CD14-positive monocyte (primary cell): ENCODE results near the gene RHOBTB1. TPM values are rescaled to one million over a fixed set of nuclear protein-coding genes. Genes with fewer than 3 reads are reported as not detected.
A peak's percentile ranks its signal among the peaks of the same experiment; 100 is the strongest.

ENCODE experiments used
- DNase-seq, 3 donors: peaks; one replicate each; pipeline ENCODE4 v3.0.0-alpha.2; 2011 to 2022
- H2AFZ ChIP-seq: 2 replicates; pipeline ENCODE4 v1.6.0; 2012; ENCODE audit warnings: mild to moderate bottlenecking, low read depth, low read length, inconsistent platforms; ENCODE audit not compliant: insufficient read depth, poor library complexity, severe bottlenecking
- H3K27ac ChIP-seq, 2 donors: 1 replicate in 1 of 2; 2 replicates in 1 of 2; pipeline ENCODE4 v1.5.1; 2012 to 2013; ENCODE audit warnings: low read length in 2 of 2, control low read depth in 1 of 2, inconsistent platforms in 1 of 2, low read depth in 1 of 2, mild to moderate bottlenecking in 1 of 2
- H3K27me3 ChIP-seq, 2 donors: one replicate each; pipeline versions ENCODE4 v1.6.0 to v1.6.1; 2011 to 2013; ENCODE audit warnings: low read length in 2 of 2; ENCODE audit not compliant: control insufficient read depth in 2 of 2, insufficient read depth in 2 of 2
- H3K36me3 ChIP-seq, 2 donors: replicated peaks in 1 of 2; 1 replicate in 1 of 2; 2 replicates in 1 of 2; pipeline versions ENCODE4 v1.5.1 to v1.6.1; 2012 to 2013; ENCODE audit warnings: low read length in 2 of 2, control low read depth in 1 of 2, inconsistent platforms in 1 of 2, mild to moderate bottlenecking in 1 of 2; ENCODE audit not compliant: insufficient read depth in 2 of 2, control insufficient read depth in 1 of 2
- H3K4me1 ChIP-seq, 2 donors: 1 replicate in 1 of 2; 2 replicates in 1 of 2; pipeline versions ENCODE4 v1.5.1 to v1.6.1; 2012 to 2013; ENCODE audit warnings: low read length in 2 of 2, control low read depth in 1 of 2, inconsistent platforms in 1 of 2, mild to moderate bottlenecking in 1 of 2, moderate library complexity in 1 of 2; ENCODE audit not compliant: insufficient read depth in 2 of 2, control insufficient read depth in 1 of 2
- H3K4me2 ChIP-seq: replicated peaks from 2 replicates; pipeline ENCODE3; 2012; ENCODE audit warnings: low read length, moderate library complexity, mild to moderate bottlenecking; ENCODE audit not compliant: poor library complexity, severe bottlenecking; ENCODE audit errors: extremely low read depth
- H3K4me3 ChIP-seq, 3 experiments: fragments of 200-600 bp in 1 of 3; sonication (generic) in 1 of 3; replicated peaks in 1 of 3; 1 replicate in 2 of 3; 2 replicates in 1 of 3; pipeline ENCODE4 v1.5.1; 2011 to 2013; ENCODE audit warnings: low read length in 3 of 3, mild to moderate bottlenecking in 3 of 3, control low read depth in 2 of 3, low read depth in 2 of 3, inconsistent platforms in 1 of 3, moderate library complexity in 1 of 3
- H3K79me2 ChIP-seq: 2 replicates; pipeline ENCODE4 v1.6.0; 2012; ENCODE audit warnings: mild to moderate bottlenecking, control low read depth, inconsistent platforms, low read length, moderate library complexity; ENCODE audit not compliant: insufficient read depth
- H3K9ac ChIP-seq: 2 replicates; pipeline ENCODE4 v1.6.0; 2017; ENCODE audit warnings: low read length, mild to moderate bottlenecking; ENCODE audit not compliant: insufficient read depth, poor library complexity, severe bottlenecking
- H3K9me3 ChIP-seq, 2 donors: replicated peaks in 1 of 2; 1 replicate in 1 of 2; 2 replicates in 1 of 2; pipeline versions ENCODE4 v1.5.1 to v1.6.1; 2012 to 2013; ENCODE audit warnings: low read length in 2 of 2, control low read depth in 1 of 2; ENCODE audit not compliant: control insufficient read depth in 1 of 2, insufficient read depth in 1 of 2
- H4K20me1 ChIP-seq: 2 replicates; pipeline ENCODE4 v1.6.0; 2012; ENCODE audit warnings: mild to moderate bottlenecking, low read length, control low read depth, moderate library complexity; ENCODE audit not compliant: insufficient read depth
- H3K27ac Mint-ChIP-seq, 7 donors: one replicate each; pipeline ENCODE4 v1.8.0; 2020; ENCODE audit warnings: mild to moderate bottlenecking in 7 of 7, mixed read lengths in 7 of 7, moderate library complexity in 6 of 7, inconsistent platforms in 2 of 7
- H3K27me3 Mint-ChIP-seq, 3 donors: one replicate each; pipeline ENCODE4 v1.8.0; 2021 to 2022; ENCODE audit warnings: low read depth in 3 of 3, mild to moderate bottlenecking in 3 of 3, mixed read lengths in 3 of 3, moderate library complexity in 3 of 3, inconsistent platforms in 1 of 3
- H3K36me3 Mint-ChIP-seq, 2 donors: one replicate each; pipeline ENCODE4 v1.8.0; 2020; ENCODE audit warnings: mixed read lengths in 2 of 2, inconsistent platforms in 1 of 2, mild to moderate bottlenecking in 1 of 2
- H3K4me1 Mint-ChIP-seq: one replicate; pipeline ENCODE4 v1.8.0; 2020; ENCODE audit warnings: mild to moderate bottlenecking, mixed read lengths
- H3K4me3 Mint-ChIP-seq, 2 donors: one replicate each; pipeline ENCODE4 v1.8.0; 2020; ENCODE audit warnings: mild to moderate bottlenecking in 2 of 2, mixed read lengths in 2 of 2, moderate library complexity in 1 of 2
- H3K9me3 Mint-ChIP-seq, 7 donors: one replicate each; pipeline ENCODE4 v1.8.0; 2020 to 2022; ENCODE audit warnings: mixed read lengths in 7 of 7, mild to moderate bottlenecking in 6 of 7, moderate library complexity in 6 of 7, inconsistent platforms in 2 of 7
- WGBS: methylation state at CpG from one replicate; pipeline ENCODE4 v1.1.5; 2013; ENCODE audit warnings: missing lambda C conversion rate; ENCODE audit not compliant: insufficient coverage; 5-methylcytosine and 5-hydroxymethylcytosine counted together
- intact Hi-C, 2 donors: fragments of 100-400 bp; cut with micrococcal nuclease; formaldehyde crosslinking; loops; one replicate each; pipeline versions ENCODE4 v1.15.0 to v1.15.1; 2023
- polyA plus RNA-seq, 3 donors: library from polyadenylated mRNA; depleted of rRNA in 1 of 3; unstranded in 2 of 3; stranded (reverse) in 1 of 3; fragments of 300-500 nt in 2 of 3; fragments of >200 nt in 1 of 3; fragmentation: Illumina TruSeq in 2 of 3; gene quantifications; 1 replicate in 2 of 3; 2 replicates in 1 of 3; pipeline ENCODE4 v1.2.3, GENCODE V29; 2012 to 2021
- TF ChIP-seq, protein P1 (sequence below): fragments of 200-600 bp; IDR thresholded peaks from one replicate; pipeline ENCODE4 v1.8.0; 2022; ENCODE audit warnings: antibody characterized with exemption, mild to moderate bottlenecking

The RHOBTB1 gene
- polyA plus RNA-seq, 3 donors = 0.41 to 0.96 (median 0.62) TPM

- Histone ChIP-seq H3K4me3 (no peak overlapping the region), H4K20me1 (no peaks in the 10 kb centered on the region), H3K4me2 (no peak overlapping the region), H3K4me1 (no peaks in the 10 kb centered on the region), H3K79me2 (no peaks in the 10 kb centered on the region), H3K27me3 (no peaks in the 10 kb centered on the region), H3K9me3 (no peaks in the 10 kb centered on the region), H3K27ac (no peak overlapping the region), H2AFZ (no peak overlapping the region), H3K9ac (no peak overlapping the region), H3K36me3 (no peaks in the 10 kb centered on the region)
- Mint-ChIP-seq H3K27me3 (no peaks in the 10 kb centered on the region), H3K36me3 (no peaks in the 10 kb centered on the region), H3K4me3 (no peak overlapping the region), H3K4me1 (peaks cover 6% of the 10 kb centered on the region), H3K27ac (no peak overlapping the region), H3K9me3 (no peaks in the 10 kb centered on the region)
- no peak for DNase-seq
- TF ChIP-seq, protein P1, sequence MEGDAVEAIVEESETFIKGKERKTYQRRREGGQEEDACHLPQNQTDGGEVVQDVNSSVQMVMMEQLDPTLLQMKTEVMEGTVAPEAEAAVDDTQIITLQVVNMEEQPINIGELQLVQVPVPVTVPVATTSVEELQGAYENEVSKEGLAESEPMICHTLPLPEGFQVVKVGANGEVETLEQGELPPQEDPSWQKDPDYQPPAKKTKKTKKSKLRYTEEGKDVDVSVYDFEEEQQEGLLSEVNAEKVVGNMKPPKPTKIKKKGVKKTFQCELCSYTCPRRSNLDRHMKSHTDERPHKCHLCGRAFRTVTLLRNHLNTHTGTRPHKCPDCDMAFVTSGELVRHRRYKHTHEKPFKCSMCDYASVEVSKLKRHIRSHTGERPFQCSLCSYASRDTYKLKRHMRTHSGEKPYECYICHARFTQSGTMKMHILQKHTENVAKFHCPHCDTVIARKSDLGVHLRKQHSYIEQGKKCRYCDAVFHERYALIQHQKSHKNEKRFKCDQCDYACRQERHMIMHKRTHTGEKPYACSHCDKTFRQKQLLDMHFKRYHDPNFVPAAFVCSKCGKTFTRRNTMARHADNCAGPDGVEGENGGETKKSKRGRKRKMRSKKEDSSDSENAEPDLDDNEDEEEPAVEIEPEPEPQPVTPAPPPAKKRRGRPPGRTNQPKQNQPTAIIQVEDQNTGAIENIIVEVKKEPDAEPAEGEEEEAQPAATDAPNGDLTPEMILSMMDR = peak; percentile 38
- no CpG with 5 or more reads among the region's 6 CpGs for WGBS
- intact Hi-C loops = no loop called here
Observed at GRCh38 chr10:60883187-60883586, 60.8 kb downstream of the RHOBTB1 start.

DNA sequence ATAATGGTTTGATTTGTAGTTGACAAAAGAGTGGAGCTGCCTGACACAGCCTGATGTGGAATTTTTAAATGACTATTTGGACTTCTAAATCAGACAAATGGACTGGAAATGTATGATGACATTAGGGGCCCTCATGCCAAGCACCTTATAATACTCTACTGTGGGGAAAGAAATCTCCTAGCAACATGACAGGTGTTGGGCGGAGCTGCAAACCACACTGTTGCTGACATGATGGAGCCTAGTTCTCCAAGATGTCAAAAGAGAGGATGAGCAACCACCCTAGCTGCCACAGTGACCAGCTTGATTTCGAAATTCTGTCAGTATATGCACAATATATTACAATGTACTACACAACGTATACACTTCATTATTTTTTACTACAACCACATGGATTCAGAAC, 65.8 kb downstream of the RHOBTB1 start:
- TF ChIP-seq, protein P1 = no peak
- Histone ChIP-seq H3K4me1 (no peaks in the 10 kb centered on the region), H2AFZ (no peak overlapping the region), H3K4me2 (no peak overlapping the region), H3K9ac (no peak overlapping the region), H3K4me3 (no peak overlapping the region), H3K27me3 (no peaks in the 10 kb centered on the region), H3K36me3 (no peaks in the 10 kb centered on the region), H3K27ac (no peak overlapping the region), H3K9me3 (no peaks in the 10 kb centered on the region), H4K20me1 (no peaks in the 10 kb centered on the region), H3K79me2 (no peaks in the 10 kb centered on the region)
- Mint-ChIP-seq H3K4me1 (peaks cover 7% of the 10 kb centered on the region), H3K4me3 (no peak overlapping the region), H3K27me3 (no peaks in the 10 kb centered on the region), H3K9me3 (no peaks in the 10 kb centered on the region), H3K27ac (no peak overlapping the region), H3K36me3 (no peaks in the 10 kb centered on the region)
- WGBS = no CpG with 5 or more reads among the region's 3 CpGs
- intact Hi-C loops = no loop called here
- DNase-seq = peak; percentile 7 to 21 (median 8)
